Esophagus squamous epithelium (tissue), 4 donors: ENCODE measurements around the gene HYAL3.

Source experiments
- POLR2A ChIP-seq, 4 donors: fragments of 450-650 bp; IDR thresholded peaks; one replicate each; pipeline ENCODE4 v1.6.1; 2017; ENCODE audit warnings: antibody characterized with exemption in 4 of 4, mild to moderate bottlenecking in 4 of 4, moderate library complexity in 3 of 4
- TF ChIP-seq, protein P1 (sequence below), 6 experiments: fragments of 450-650 bp in 4 of 6; fragments of 200-600 bp in 2 of 6; sonication (generic) in 2 of 6; IDR thresholded peaks; one replicate each; pipeline ENCODE4 v1.5.1; 2016 to 2019; ENCODE audit warnings: antibody characterized with exemption in 6 of 6, mild to moderate bottlenecking in 4 of 6, moderate library complexity in 4 of 6

DNA sequence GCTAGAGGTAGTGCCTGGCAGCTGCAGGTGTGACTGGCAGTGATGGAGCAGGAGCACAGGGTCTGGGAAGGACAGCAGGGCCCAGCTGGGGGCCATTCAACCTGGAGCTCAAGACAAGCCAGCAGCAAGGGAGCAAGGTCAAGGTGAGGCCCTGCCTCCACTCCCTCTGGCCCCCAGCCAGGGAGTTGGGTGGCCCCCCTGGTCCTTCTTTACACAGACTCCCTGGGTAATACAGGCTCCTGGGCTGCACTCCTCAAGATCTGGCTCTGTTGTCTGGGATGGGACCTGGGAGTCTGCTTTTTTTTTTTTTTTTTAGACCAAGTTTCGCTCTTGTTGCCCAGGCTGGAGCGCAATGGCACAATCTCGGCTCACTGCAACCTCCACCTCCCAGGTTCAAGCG is 48.7 kb downstream of the HYAL3 start:
- TF ChIP-seq, protein P1, sequence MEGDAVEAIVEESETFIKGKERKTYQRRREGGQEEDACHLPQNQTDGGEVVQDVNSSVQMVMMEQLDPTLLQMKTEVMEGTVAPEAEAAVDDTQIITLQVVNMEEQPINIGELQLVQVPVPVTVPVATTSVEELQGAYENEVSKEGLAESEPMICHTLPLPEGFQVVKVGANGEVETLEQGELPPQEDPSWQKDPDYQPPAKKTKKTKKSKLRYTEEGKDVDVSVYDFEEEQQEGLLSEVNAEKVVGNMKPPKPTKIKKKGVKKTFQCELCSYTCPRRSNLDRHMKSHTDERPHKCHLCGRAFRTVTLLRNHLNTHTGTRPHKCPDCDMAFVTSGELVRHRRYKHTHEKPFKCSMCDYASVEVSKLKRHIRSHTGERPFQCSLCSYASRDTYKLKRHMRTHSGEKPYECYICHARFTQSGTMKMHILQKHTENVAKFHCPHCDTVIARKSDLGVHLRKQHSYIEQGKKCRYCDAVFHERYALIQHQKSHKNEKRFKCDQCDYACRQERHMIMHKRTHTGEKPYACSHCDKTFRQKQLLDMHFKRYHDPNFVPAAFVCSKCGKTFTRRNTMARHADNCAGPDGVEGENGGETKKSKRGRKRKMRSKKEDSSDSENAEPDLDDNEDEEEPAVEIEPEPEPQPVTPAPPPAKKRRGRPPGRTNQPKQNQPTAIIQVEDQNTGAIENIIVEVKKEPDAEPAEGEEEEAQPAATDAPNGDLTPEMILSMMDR (IDR thresholded peaks at IDR 0.05), result no peak
- no peak for TF ChIP-seq POLR2A (IDR thresholded peaks at IDR 0.05)
